Stimulated activated CD4-positive, alpha-beta T cell treated with anti-CD3 and anti-CD28 coated beads, TNF-alpha, amount 100 ng/mL, for 24 hours (primary cell): ENCODE data around the gene EMX2.

Experiments
- DNase-seq, 3 experiments: peaks; one replicate each; pipeline ENCODE4 v3.0.0-alpha.2; 2020; ENCODE audit warnings: low read depth in 3 of 3

The EMX2 gene

DNA sequence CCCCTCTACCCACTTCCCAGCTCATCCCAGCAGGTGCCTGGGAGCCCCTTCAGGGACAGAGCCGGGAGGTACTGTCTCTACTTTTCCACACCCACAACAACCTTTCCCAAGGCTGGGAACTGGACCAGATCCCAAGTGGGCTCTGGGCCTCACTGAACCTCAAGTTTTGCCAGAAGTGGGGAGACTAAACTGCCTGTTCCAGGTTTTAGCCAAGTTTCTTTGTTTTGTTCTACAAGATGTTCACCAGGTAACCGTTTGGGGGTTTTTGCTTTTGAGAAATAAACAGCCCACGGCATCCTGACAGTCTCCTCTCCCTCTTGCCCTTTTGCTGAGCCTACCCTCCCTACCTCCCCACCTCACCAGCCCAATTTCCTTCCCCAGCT is 10.6 kb upstream of the EMX2 start:
- no peak for DNase-seq

DNA sequence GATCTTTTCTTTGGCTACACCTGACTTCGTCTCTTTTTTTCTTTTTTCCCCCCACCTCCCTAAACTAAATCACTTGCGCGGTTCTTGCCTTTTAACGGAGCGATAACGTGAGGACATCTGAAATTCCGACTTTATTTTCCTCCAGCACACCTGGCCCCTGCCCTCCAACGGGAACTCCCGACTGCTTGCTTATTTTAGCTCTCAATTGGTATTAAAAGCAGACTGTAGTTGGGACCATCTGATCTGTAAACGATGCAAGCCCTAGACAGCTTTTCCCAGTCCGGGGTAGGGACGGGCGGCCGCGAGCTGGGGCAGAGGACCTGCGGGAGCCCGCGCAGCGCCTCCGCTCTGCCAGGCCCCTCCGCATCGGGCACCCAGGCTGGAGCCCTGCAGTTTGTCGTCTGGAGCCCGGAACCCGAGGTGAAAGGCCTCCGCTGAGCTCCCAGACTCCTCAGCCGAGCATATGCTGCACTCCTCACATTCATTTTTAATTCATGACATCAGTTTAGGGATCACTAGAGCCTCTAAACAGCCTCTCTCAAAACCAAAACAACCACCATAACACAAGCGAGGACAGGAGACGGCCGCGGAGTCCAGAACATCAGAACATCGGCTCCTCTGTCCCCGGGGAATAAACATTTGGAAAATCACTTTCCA is 10.0 kb upstream of the EMX2 start:
- no peak for DNase-seq

DNA sequence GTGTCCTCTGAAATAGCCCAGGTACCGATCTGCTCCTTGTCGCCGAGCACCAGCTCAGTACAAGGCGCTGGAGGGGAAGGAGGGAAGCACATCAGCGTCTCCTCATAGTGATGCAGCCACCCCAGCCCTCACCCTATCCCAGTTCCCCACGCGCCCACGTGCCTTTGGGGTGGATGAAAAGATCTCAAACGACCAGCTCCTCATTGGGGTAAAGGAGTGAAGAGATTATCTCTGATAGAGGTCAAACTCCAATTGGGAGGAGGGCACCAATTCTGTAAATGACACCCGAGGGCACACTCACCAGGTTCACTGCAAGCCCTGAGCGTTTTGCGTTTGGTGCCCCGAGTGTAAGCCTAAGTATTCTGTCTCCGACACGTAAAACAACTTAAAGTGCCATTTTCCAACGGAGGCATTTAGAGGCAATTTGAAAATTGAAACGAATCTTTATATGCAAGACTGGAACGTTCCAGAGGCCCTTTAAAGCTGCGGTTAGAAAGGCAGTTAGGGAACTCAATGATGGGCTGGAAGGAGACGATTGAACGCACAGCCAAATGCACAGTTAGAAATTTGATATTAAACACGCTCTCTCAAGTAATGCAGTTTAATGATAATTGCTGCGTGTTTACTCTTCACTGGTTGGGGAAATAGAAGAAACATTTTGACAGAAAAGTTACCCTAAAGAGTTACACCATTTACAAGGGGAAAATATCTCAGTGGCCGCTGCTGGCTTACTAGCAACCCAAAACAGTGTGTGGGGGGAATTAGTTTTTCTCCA is 8.9 kb upstream of the EMX2 start:
- no peak for DNase-seq

GRCh38 chr10:117534321-117535297 is 7.9 kb upstream of the EMX2 start:
- DNase-seq = no peak

GRCh38 chr10:117535298-117536071 is 7.1 kb upstream of the EMX2 start:
- DNase-seq = no peak

- DNase-seq = no peak
Measured at GRCh38 chr10:117536072-117536865, 6.3 kb upstream of the EMX2 start.

GRCh38 chr10:117536866-117537435 is 5.6 kb upstream of the EMX2 start:
- no peak for DNase-seq

DNA sequence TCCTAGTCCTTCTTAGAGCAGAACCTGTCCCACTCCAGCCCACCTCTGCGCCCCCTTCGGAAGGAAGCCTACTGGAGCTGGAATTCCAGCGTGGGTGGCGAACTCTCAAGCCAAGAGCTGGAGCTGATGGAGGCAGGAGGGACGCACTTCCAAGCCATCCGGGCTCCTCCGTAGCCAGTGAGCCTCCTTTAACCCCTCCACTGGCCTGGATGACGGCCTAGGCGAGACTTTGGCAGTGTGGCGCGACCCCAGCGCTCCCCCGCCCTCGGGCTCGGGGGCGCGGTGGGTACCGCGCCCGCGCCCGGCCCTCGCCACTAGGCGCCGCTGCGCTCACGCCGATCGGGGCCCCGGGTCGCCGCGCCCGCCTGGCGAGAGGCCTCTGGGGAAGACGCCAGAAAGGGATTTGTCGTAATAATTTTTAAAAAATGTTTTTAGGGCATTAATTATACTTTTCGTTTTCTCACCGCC is 5.1 kb upstream of the EMX2 start:
- DNase-seq = no peak

DNA sequence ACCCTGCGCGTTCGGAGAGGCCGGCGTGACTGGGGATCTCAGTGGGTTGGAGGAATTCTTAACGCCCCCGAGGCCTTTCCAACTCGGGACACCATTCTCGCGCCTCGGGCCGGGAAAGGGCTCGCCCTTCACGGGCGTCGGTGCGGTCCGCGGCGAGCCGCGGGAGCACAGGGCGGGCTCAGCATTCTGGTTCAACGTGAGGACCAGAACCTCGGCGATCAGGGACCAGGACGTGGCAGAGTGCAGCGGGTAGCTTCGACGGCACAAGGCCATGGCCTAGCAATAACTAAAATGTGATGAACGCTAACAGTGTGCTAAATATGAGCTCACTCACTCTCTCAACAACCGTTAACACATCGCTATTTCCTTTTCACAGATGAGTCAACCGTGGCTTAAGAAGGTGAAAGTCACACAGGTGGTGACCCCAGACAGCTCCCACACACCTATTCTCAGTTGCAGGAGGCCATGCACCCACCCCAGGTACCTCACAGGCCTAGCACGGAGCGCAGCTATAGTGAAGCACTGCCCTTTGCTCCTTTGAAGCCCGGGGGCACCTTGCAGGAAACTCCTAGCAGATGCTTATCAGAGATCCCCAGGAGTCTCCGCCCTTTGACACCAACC is 4.5 kb upstream of the EMX2 start:
- no peak for DNase-seq

DNA sequence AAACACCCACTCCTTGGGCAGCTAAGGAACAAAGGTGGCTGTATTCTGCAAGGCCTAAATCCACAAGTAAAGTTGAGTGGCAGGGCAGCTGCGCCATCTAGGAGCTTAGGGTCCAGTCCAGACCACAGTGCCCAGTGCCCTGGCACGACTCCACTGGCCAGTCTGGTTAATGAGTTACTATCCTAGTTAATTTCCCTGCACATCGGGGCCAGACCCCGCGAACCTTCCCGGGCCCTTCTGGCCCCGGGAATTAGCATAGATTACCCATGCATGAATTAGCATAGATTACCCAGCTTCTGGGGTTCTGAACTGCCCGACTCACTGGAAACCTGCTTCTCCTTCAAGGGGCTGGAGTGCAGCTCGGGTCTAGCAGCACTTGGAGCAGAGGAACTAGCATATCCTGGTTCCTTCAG is 3.2 kb upstream of the EMX2 start:
- no peak for DNase-seq

GRCh38 chr10:117539903-117540639 is 2.5 kb upstream of the EMX2 start:
- DNase-seq = no peak

DNA sequence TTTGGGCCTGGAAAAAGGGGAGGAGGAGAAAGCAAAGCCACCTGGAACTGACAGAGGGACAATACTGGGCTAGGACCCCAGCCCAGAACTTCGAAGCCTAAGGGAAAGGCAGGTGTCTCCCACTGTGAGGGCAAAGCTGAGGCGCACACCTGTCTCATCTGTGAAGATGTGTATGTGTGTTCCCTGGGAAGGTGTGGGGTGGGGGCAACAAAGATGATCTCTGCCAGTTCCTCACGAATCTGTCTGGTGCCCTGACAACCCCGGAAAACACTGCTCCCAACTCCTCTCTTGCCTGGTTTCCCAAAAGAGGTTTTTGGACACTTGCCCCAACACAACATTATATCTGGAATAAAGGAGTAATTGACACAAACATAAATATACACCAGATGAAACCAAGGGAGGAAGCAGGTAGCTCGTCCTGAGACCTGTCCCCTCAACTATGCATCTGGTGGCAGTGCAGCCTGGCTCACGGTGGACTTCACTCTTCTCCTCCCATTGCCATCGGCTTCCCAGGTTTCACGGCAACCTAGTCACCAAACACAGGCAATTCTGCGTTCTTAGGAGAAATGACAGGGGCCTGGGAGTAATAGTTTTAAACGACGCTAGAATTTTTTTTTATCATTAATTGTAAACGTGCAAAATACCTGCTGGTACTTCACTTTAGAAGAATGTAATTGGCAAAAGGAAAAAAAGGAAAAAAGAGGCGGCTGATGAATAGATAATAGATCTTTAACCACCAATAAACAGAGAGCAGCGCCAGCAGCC is 1.7 kb upstream of the EMX2 start:
- no peak for DNase-seq

- DNase-seq = no peak
Measured at GRCh38 chr10:117541405-117541908, 1.1 kb upstream of the EMX2 start.

GRCh38 chr10:117541909-117542705 is 439 bp upstream of the EMX2 start:
- no peak for DNase-seq

GRCh38 chr10:117543225-117544003 is 868 bp downstream of the EMX2 start:
- DNase-seq = peak in 2 of 3 experiments; percentile 9 to 42

GRCh38 chr10:117544004-117544701 is 1.6 kb downstream of the EMX2 start:
- no peak for DNase-seq
